Measurements from ENCODE around the gene RB1. TPM values are rescaled to one million over a fixed set of nuclear protein-coding genes. Genes with fewer than 3 reads are reported as not detected.

RB1 gene
- 10 to 100 TPM; 26.5 to 48.1 TPM for total RNA-seq

DNA sequence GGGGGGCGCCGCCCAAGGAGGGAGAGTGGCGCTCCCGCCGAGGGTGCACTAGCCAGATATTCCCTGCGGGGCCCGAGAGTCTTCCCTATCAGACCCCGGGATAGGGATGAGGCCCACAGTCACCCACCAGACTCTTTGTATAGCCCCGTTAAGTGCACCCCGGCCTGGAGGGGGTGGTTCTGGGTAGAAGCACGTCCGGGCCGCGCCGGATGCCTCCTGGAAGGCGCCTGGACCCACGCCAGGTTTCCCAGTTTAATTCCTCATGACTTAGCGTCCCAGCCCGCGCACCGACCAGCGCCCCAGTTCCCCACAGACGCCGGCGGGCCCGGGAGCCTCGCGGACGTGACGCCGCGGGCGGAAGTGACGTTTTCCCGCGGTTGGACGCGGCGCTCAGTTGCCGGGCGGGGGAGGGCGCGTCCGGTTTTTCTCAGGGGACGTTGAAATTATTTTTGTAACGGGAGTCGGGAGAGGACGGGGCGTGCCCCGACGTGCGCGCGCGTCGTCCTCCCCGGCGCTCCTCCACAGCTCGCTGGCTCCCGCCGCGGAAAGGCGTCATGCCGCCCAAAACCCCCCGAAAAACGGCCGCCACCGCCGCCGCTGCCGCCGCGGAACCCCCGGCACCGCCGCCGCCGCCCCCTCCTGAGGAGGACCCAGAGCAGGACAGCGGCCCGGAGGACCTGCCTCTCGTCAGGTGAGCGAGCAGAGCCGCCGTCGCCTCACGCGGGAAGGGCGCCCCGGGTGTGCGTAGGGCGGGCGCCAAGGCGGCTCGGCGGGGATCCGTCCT lies at the start of gene RB1:
Gene RB1 (plus strand): TSS at position 393 of the 784 bp plus-strand sequence. CDS start 162 bp downstream, at position 555.
- Histone ChIP-seq H3K4me1 (ENCODE audit: control insufficient read depth in 1 of 2, low read depth in 2 of 2) (peaks cover 18 to 19% of the 10 kb centered on the region in 2 donors), H3K9me3 (no peaks in the 10 kb centered on the region), H3K36me3 (no peaks in the 10 kb centered on the region), H3K27ac (peak within 1 kb of the TSS; percentile 97 to 100), H3K4me3 (peak within 1 kb of the TSS; percentile 100), H3K27me3 (replicated peaks; ENCODE audit: insufficient read depth) (no peaks in the 10 kb centered on the region)
- ATAC-seq (ENCODE audit: insufficient number of reproducible peaks, low FRiP score, low read depth): peak; percentile 91
- DNase-seq (ENCODE audit: low spot score): peak; percentile 85
- no peak for TF ChIP-seq CTCF (IDR thresholded peaks at IDR 0.05)

DNA sequence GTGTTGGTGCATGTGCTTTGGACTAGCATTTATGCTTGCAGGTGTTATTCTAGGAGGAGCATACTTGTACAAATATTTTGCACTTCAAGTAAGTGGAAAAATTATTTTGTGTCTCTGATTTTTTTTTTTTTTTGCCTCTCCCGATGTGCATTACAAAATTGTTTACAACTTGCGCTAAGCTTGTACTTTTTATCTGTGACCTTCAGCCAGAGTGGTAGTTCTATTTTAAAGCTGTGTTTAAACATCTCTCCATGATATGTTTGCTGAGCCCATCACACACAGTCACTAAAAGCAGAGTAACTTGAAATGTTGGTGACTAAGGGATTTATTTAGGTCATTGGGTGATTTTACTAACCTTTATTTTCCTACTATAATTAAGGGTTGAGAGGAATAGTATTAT lies 49.7 kb upstream of the RB1 start:
- Histone ChIP-seq H3K9me3 (no peaks in the 10 kb centered on the region), H3K27me3 (replicated peaks; ENCODE audit: insufficient read depth) (no peaks in the 10 kb centered on the region), H3K4me1 (ENCODE audit: control insufficient read depth in 1 of 2, low read depth in 2 of 2) (peaks cover 29 to 31% of the 10 kb centered on the region in 2 donors), H3K4me3 (no peak overlapping the region), H3K36me3 (peaks cover 38% of the 10 kb centered on the region), H3K27ac (no peak overlapping the region)
- no peak for ATAC-seq (ENCODE audit: insufficient number of reproducible peaks, low FRiP score, low read depth)
- no peak for TF ChIP-seq CTCF (IDR thresholded peaks at IDR 0.05)
- no peak for DNase-seq (ENCODE audit: low spot score)

DNA sequence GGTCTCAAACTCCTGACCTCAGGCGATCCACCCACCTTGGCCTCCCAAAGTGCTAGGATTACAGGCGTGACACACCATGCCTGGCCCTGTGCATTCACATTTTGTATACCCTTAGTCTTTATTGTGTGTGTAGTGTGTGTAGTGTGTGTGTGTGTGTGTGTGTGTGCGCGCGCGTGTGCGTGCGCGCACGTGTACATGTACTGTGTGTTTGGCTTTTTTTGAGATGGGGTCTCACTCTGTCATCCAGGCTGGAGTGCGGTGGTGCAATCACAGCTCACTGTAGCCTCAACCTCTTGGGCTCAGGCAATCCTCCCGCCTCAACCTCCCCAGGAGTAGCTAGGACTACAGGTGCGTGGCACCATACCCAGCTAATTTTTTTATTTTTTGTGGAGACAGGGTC lies 48.5 kb upstream of the RB1 start:
- no peaks in the 10 kb centered on the region for H3K9me3 ChIP-seq
- H3K36me3 ChIP-seq: peaks cover 49% of the 10 kb centered on the region
- no peak for DNase-seq (ENCODE audit: low spot score)
- H3K27ac ChIP-seq: no peak overlapping the region
- H3K27me3 ChIP-seq (replicated peaks; ENCODE audit: insufficient read depth): no peaks in the 10 kb centered on the region
- H3K4me3 ChIP-seq: no peak overlapping the region
- ATAC-seq (ENCODE audit: insufficient number of reproducible peaks, low FRiP score, low read depth): no peak
- no peak for TF ChIP-seq CTCF (IDR thresholded peaks at IDR 0.05)
- peaks cover 31 to 34% of the 10 kb centered on the region in 2 donors for H3K4me1 ChIP-seq (ENCODE audit: control insufficient read depth in 1 of 2, low read depth in 2 of 2)

DNA sequence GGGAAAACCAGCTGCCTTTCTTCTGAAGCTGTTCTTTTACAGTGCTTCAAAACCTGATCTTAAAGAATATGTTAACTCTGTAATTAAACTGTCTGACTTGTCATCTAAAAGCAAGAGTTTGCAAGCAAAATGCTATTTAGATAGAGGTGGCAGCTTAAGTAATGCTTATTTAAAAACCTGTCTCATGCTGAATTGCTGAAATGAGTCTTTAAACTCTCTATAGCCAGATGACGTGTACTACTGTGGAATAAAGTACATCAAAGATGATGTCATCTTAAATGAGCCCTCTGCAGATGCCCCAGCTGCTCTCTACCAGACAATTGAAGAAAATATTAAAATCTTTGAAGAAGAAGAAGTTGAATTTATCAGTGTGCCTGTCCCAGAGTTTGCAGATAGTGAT lies 47.6 kb upstream of the RB1 start:
- H3K4me3 ChIP-seq: no peak overlapping the region
- DNase-seq (ENCODE audit: low spot score): no peak
- no peak for ATAC-seq (ENCODE audit: insufficient number of reproducible peaks, low FRiP score, low read depth)
- no peak overlapping the region for H3K27ac ChIP-seq
- no peaks in the 10 kb centered on the region for H3K27me3 ChIP-seq (replicated peaks; ENCODE audit: insufficient read depth)
- H3K36me3 ChIP-seq: peaks cover 53% of the 10 kb centered on the region
- no peak for TF ChIP-seq CTCF (IDR thresholded peaks at IDR 0.05)
- peaks cover 29 to 32% of the 10 kb centered on the region in 2 donors for H3K4me1 ChIP-seq (ENCODE audit: control insufficient read depth in 1 of 2, low read depth in 2 of 2)
- H3K9me3 ChIP-seq: no peaks in the 10 kb centered on the region

- Histone ChIP-seq H3K27ac (no peak overlapping the region), H3K36me3 (peaks cover 60% of the 10 kb centered on the region), H3K4me1 (ENCODE audit: control insufficient read depth in 1 of 2, low read depth in 2 of 2) (peaks cover 10 to 12% of the 10 kb centered on the region in 2 donors), H3K4me3 (no peak overlapping the region), H3K9me3 (no peaks in the 10 kb centered on the region), H3K27me3 (replicated peaks; ENCODE audit: insufficient read depth) (no peaks in the 10 kb centered on the region)
- TF ChIP-seq CTCF (IDR thresholded peaks at IDR 0.05): no peak
- DNase-seq (ENCODE audit: low spot score) (no peak), ATAC-seq (ENCODE audit: insufficient number of reproducible peaks, low FRiP score, low read depth) (no peak)
Observed at GRCh38 chr13:48258002-48258401, 45.5 kb upstream of the RB1 start.
